HL-60 (cell line): Measurements from ENCODE around the gene SPAG9.

Source experiments
- POLR2AphosphoS5 ChIP-seq: IDR thresholded peaks from 2 replicates; pipeline ENCODE4 v1.6.1; 2012; ENCODE audit warnings: low read depth
- SPI1 ChIP-seq: IDR thresholded peaks from 2 replicates; pipeline ENCODE4 v1.6.1; 2012; ENCODE audit warnings: low read depth, mild to moderate bottlenecking, borderline replicate concordance
- TF ChIP-seq, protein P1 (sequence below): IDR thresholded peaks from one replicate; pipeline ENCODE4 v1.5.1; 2011; ENCODE audit warnings: low read length, control low read depth, inconsistent platforms; ENCODE audit not compliant: insufficient read depth
- TF ChIP-seq, protein P2 (sequence below): IDR thresholded peaks from 2 replicates; pipeline ENCODE4 v1.6.1; 2012; ENCODE audit warnings: low read depth; ENCODE audit not compliant: insufficient replicate concordance

DNA sequence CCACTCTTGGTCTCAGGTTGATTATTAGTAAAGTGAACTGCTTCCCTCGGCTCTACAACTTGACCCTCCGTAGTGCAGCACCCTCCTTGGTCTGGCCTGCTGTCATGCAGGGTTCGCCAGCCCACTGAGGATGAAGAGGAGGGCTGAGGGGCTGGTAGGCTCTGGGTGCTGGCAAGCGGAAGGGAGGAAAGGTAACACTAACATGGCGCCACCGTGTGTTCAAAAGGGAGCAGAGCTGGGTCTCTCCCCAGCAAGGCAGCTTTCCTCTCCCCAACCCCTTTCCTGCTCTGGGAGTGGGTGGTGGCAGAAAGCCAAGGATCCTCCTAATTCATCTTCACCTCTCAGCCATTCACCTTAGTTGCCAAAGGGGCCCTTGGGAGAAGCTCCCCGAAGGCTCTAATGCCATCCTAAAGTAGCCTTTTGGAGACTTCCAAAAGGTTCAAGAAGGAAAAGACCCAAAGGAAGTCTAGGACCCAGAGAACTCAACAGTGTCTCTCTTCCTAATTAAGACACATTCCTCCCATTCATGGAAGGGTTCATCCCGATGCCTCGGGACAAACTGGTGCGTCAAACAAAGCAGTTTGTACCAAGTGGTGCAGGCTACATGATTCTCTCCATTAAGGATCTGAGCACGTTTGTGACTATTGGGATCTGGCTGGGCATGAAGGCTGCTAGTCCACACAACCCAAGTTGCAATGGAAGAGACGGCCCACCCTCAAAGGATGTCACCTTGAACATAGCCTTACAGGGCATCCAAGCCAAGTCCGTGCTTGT lies 163.7 kb downstream of the SPAG9 start:
- TF ChIP-seq POLR2AphosphoS5 (no peak), SPI1 (no peak)
- TF ChIP-seq, protein P1, sequence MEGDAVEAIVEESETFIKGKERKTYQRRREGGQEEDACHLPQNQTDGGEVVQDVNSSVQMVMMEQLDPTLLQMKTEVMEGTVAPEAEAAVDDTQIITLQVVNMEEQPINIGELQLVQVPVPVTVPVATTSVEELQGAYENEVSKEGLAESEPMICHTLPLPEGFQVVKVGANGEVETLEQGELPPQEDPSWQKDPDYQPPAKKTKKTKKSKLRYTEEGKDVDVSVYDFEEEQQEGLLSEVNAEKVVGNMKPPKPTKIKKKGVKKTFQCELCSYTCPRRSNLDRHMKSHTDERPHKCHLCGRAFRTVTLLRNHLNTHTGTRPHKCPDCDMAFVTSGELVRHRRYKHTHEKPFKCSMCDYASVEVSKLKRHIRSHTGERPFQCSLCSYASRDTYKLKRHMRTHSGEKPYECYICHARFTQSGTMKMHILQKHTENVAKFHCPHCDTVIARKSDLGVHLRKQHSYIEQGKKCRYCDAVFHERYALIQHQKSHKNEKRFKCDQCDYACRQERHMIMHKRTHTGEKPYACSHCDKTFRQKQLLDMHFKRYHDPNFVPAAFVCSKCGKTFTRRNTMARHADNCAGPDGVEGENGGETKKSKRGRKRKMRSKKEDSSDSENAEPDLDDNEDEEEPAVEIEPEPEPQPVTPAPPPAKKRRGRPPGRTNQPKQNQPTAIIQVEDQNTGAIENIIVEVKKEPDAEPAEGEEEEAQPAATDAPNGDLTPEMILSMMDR: peak; percentile 80
- TF ChIP-seq, protein P2, sequence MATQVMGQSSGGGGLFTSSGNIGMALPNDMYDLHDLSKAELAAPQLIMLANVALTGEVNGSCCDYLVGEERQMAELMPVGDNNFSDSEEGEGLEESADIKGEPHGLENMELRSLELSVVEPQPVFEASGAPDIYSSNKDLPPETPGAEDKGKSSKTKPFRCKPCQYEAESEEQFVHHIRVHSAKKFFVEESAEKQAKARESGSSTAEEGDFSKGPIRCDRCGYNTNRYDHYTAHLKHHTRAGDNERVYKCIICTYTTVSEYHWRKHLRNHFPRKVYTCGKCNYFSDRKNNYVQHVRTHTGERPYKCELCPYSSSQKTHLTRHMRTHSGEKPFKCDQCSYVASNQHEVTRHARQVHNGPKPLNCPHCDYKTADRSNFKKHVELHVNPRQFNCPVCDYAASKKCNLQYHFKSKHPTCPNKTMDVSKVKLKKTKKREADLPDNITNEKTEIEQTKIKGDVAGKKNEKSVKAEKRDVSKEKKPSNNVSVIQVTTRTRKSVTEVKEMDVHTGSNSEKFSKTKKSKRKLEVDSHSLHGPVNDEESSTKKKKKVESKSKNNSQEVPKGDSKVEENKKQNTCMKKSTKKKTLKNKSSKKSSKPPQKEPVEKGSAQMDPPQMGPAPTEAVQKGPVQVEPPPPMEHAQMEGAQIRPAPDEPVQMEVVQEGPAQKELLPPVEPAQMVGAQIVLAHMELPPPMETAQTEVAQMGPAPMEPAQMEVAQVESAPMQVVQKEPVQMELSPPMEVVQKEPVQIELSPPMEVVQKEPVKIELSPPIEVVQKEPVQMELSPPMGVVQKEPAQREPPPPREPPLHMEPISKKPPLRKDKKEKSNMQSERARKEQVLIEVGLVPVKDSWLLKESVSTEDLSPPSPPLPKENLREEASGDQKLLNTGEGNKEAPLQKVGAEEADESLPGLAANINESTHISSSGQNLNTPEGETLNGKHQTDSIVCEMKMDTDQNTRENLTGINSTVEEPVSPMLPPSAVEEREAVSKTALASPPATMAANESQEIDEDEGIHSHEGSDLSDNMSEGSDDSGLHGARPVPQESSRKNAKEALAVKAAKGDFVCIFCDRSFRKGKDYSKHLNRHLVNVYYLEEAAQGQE: no peak
